Forelimb muscle (tissue), 1 donor: ENCODE measurements around the gene CLBA1. TPM values are rescaled to one million over a fixed set of nuclear protein-coding genes. Genes with fewer than 3 reads are reported as not detected.

Experiments used
- polyA plus RNA-seq: library from polyadenylated mRNA; unstranded; fragments of 120-200 nt; gene quantifications from one replicate; pipeline ENCODE4 v1.2.1, GENCODE V29; 2013; ENCODE audit not compliant: insufficient read length

CLBA1 gene
- polyA plus RNA-seq, 1 donor, result 4.5 TPM

Other genes with a start within 250 kb of the CLBA1 start
- gene SIVA1, start 232.6 kb upstream of the CLBA1 start, polyA plus RNA-seq, result 71.9 TPM
- gene AKT1, start 190.0 kb upstream of the CLBA1 start, polyA plus RNA-seq, result 207 TPM
- gene ZBTB42, start 184.7 kb upstream of the CLBA1 start, polyA plus RNA-seq, result 8.7 TPM
- gene CEP170B, start 120.5 kb upstream of the CLBA1 start, polyA plus RNA-seq, result 2.3 TPM
- 5.7 TPM for gene PLD4, start 60.9 kb upstream of the CLBA1 start, polyA plus RNA-seq
- gene AHNAK2, start 7.4 kb upstream of the CLBA1 start, polyA plus RNA-seq, result 12.7 TPM
- gene CDCA4, start 35.3 kb downstream of the CLBA1 start, polyA plus RNA-seq, result 14.4 TPM
- 1.1 TPM for gene GPR132, start 79.6 kb downstream of the CLBA1 start, polyA plus RNA-seq
- 40.4 TPM for gene JAG2, start 183.0 kb downstream of the CLBA1 start, polyA plus RNA-seq
- gene NUDT14, start 195.5 kb downstream of the CLBA1 start, polyA plus RNA-seq, result 12.2 TPM